WTC11 (cell line): ENCODE measurements around the gene ROBO1.

ENCODE experiments used
- CTCF ChIP-seq: fragments of 200-600 bp; IDR thresholded peaks from 2 replicates; pipeline ENCODE4 v1.8.0; 2022; ENCODE audit warnings: antibody characterized with exemption
- ESRRA ChIP-seq: sonication (generic); formaldehyde crosslinking; IDR thresholded peaks from 2 replicates; pipeline ENCODE4 v1.8.1; 2022; ENCODE audit warnings: mild to moderate bottlenecking, missing genetic modification reagents, borderline replicate concordance
- MAX ChIP-seq: sonication (generic); formaldehyde crosslinking; IDR thresholded peaks from 2 replicates; pipeline ENCODE4 v1.8.0; 2022; ENCODE audit warnings: mild to moderate bottlenecking, missing genetic modification reagents
- MXD4 ChIP-seq: fragments of 250-450 bp; sonication (Bioruptor Pico); IDR thresholded peaks from 2 replicates; pipeline ENCODE4 v1.8.0; 2021; ENCODE audit warnings: mild to moderate bottlenecking, moderate library complexity, borderline replicate concordance
- USF2 ChIP-seq: sonication (generic); formaldehyde crosslinking; IDR thresholded peaks from 2 replicates; pipeline ENCODE4 v1.8.1; 2023; ENCODE audit warnings: mild to moderate bottlenecking, missing genetic modification reagents, moderate library complexity

GRCh38 chr3:78571486-78571885 is 1196.3 kb downstream of the ROBO1 start:
- TF ChIP-seq MXD4 (CRISPR knock-in tag) = no peak
- no peak for TF ChIP-seq ESRRA (CRISPR knock-in tag)
- TF ChIP-seq CTCF = no peak
- no peak for TF ChIP-seq USF2 (CRISPR knock-in tag)
- no peak for TF ChIP-seq MAX (CRISPR knock-in tag)
